DMS114 treated with DMSO at 0.1 percent for 48 hours (cell line): ENCODE data around the gene ARHGEF25.
"Not testable (repeated sequence)": the region's sequence is repeated elsewhere in the genome, so short reads cannot be mapped to it uniquely, and the experiment has no call there.

ENCODE experiments used
- DNase-seq: peaks from one replicate; lab custom pipeline; 2025; ENCODE audit not compliant: unreplicated experiment; lab: John Stamatoyannopoulos, UW

ARHGEF25 gene

GRCh38 chr12:57607958-57608663 lies 3.1 kb upstream of the ARHGEF25 start:
- DNase-seq = no peak

- no peak for DNase-seq
Observed at GRCh38 chr12:57609101-57609780, 2.0 kb upstream of the ARHGEF25 start.

GRCh38 chr12:57609781-57610553 lies 1.3 kb upstream of the ARHGEF25 start:
- DNase-seq = no peak

- no peak for DNase-seq
Observed at GRCh38 chr12:57610554-57611107, 604 bp upstream of the ARHGEF25 start.

DNA sequence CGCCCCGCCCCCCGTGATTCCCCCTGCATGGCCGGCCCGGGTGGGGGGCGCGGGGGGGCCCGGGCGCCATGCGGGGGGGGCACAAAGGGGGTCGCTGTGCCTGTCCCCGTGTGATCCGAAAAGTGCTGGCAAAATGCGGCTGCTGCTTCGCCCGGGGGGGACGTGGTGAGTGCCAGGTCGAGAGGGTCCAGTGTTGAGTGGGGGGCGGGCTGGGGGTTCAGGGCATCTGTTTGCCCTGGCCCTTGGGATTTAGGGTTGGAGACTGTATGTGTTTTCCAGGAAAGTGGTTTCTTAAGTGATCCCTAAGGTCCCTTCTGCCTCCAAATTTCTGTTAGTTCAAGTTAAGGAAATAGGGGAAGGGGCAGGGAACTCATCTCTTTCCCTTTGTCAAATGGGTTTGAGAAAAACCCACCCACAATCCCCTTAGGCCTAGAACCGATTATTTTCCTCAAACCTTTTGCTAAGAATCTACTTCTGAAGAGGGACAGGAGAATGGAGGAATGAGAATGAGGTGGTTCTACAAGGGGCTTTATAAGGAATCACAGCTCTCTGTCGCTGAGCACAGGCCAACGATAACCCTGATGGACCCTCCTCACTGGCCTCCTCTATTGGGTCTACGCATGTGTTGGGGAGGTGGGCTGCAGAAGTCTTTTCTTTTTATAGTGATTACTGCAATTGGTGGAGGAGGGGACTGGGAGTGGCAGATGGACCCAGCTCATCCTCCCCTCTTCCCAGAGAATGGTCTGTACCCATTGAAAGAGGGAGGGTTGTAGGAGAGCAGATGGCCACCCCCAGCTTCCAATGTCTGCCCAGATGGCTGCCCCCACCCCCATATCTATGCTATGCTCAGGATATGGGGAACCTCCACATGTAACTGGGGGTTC lies 834 bp downstream of the ARHGEF25 start:
- DNase-seq = no peak

- no peak for DNase-seq
Observed at GRCh38 chr12:57612711-57613426, 1.6 kb downstream of the ARHGEF25 start.

DNA sequence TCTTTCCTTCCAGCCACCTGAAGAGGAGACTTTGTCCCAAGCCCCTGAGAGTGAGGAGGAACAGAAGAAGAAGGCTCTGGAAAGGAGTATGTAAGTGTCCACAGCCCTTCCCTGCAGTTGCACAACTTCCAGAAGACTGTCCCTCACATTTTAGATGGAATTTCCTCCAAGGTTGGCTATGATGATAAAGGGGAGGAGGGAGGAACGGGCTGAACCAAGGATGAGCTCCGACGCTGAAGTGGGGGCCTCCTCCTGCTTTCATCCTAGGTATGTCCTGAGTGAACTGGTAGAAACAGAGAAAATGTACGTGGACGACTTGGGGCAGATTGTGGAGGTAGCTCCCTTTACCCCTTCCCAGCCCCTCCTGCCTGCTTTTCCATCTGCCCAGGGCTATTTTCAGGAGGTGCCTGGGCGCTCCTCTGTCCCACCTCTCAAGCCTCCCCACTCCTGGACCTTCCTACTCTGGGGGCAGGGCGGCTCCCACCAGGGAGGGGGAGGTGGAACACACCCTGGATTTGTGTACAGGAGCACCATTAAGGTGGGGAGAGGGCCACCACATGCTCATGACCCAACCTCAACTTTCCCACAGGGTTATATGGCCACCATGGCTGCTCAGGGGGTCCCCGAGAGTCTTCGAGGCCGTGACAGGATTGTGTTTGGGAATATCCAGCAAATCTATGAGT lies 2.3 kb downstream of the ARHGEF25 start:
- no peak for DNase-seq

GRCh38 chr12:57614178-57614947 lies 3.1 kb downstream of the ARHGEF25 start:
- no peak for DNase-seq

DNA sequence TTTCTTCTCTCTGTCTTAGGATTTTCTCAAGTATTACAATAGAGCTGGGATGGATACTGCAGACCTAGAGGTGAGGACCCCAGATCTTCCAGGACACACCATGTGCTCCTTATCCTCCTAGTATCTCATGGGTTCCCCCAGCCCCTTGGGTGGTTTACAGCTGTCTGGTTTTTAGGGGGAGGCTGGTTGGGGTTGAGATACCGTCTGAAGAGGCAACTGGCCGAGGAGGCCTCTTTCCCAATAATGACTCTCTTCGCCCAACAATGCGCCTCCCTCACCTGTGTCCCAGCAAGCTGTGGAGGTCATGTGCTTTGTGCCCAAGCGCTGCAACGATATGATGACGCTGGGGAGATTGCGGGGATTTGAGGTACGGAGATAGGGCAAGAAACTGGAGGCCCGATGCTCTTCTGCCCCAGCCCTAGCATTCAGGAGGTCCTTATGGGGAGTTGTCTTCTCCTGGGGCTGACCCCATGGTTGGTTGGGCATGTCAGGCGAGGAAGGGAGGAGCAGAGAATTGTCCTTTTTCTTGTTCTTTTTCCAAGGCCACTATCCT lies 3.8 kb downstream of the ARHGEF25 start:
- no peak for DNase-seq

GRCh38 chr12:57615637-57616036 lies 4.4 kb downstream of the ARHGEF25 start:
- no peak for DNase-seq

GRCh38 chr12:57616383-57617101 lies 5.3 kb downstream of the ARHGEF25 start:
- no peak for DNase-seq

DNA sequence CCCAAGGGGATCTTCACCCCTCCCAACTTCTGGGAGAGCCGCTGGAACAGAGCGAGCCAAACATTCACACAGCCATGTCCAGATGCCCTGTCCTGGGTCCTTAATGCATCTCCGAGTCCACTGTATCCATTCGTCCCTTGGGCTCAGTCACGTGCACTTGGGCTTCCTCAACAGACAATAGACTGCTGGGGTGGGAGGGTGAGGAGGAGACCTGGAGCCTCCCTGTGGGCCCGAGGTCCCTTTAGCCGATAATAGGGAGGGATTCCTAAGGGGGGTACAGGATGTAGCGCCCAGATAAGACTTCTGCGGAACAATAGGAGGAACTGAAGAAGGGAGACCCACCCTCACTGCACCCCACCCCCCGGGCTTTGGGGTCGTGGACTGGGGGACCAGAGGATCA lies 6.7 kb downstream of the ARHGEF25 start:
- no peak for DNase-seq

GRCh38 chr12:57618431-57618830 lies 7.2 kb downstream of the ARHGEF25 start:
- DNase-seq = not testable (repeated sequence)

DNA sequence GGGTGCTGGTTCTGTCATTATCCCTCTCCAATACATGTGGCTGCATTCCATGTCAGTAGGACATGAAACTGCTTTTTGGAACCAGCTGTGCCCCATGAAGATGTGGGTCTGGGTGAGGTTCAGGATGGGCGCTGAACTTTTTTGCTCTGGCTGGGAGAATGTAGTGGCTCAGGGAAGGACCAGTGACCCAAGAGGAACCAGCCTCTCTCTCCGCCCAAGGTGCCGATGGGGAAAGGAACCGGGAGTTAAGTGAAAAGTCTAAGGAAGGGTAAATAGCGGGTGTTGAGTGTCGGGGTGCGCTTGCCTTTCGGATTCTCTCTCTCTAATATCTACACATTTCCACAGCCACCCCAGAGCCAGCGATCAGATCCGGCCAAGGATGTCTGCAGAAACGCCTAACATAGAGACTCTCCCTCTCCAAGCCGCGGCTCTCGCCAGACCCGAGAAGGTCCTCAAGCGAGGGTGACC lies 7.8 kb downstream of the ARHGEF25 start:
- no peak for DNase-seq

DNA sequence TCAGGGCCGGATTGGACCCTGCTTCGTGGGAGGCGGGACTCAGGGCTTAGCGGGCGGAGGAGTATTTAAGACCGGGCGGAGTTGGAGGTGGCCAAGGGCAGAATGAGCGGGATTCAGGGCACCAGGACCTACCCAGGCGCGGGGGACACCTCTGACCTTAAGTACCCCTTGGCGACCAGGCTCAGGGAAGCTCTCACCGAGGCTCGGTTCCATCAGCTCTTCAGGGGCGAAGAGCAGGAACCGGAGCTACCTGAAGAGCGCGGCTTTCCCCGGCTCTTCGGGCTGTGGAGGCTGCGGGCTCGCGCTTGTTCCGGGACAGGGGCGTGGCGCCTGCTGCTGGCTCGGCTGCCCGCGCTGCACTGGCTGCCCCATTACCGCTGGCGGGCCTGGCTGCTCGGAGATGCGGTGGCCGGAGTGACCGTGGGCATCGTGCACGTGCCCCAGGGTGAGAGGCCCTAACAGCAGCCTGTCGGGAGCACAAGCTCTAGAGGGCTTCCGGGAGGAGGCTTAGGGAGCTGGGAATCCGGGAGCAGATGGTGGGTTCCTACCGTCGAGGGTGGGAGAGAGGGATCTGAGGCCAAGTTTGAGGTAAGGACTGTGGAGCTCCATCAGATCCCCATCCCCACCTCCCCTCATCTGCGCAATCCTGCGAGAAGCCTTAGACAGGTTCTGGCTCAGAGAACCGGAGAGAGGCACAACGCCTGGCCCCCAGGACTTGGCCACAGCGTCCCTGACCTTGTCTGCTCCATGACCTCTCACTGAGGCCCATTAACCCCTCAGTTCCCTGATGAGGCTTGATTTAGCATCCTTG lies 8.4 kb downstream of the ARHGEF25 start:
- DNase-seq = no peak

DNA sequence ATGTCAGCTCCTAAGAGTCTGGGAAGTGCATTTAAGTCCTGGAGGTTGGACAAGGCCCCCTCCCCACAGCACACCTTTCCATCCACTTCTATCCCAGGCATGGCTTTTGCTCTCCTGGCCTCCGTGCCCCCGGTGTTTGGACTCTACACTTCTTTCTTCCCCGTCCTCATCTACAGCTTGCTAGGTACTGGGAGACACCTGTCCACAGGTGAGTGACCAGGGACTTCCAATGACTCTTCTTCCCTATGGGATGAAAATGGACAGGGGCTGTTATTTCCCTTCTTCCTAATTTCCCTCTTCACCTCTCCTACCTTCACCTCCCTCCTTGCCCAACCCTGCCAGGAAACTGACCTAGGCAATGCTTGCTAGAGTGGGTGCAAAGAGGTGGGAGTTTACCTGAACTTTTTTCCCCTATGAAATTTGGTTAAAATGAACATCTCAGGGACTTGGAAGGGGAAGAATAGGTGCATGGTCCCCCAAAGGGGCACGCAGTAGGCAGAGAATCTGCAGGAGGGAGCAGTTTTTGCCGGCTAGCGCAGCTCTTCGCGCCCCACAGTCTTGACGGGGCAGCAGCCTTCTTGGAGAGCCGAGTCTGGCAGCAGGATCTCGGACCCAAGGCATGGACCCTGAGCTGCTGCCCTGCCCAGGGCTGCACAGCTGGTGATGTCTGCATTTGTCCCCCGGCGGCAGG lies 9.2 kb downstream of the ARHGEF25 start:
- no peak for DNase-seq
